Endometrial microvascular endothelial cells (primary cell): ENCODE data around the gene COG6. TPM values are rescaled to one million over a fixed set of nuclear protein-coding genes. Genes with fewer than 3 reads are reported as not detected.

Source experiments
- in situ Hi-C: cut with HindIII; loops from 2 replicates; pipeline ENCODE4 v1.10.0; 2017; ENCODE audit warnings: low sequenced_read_pairs, low pct_unique_long_range_greater_than_20kb; ENCODE audit errors: inconsistent ontology term
- total RNA-seq: library from RNA; depleted of rRNA; stranded (reverse); fragments of >200 nt; gene quantifications from one replicate; pipeline ENCODE4 v1.2.3, GENCODE V29; 2015; ENCODE audit errors: inconsistent ontology term

The COG6 gene
- total RNA-seq, 1 donor from 2014 or later, result 12.9 TPM

GRCh38 chr13:39751805-39752204 is 96.3 kb downstream of the COG6 start:
- in situ Hi-C loops, result no loop called here

- in situ Hi-C loops, result no loop called here
Observed at GRCh38 chr13:39760521-39760920, 105.1 kb downstream of the COG6 start.

GRCh38 chr13:39765801-39766463 is 110.5 kb downstream of the COG6 start:
- in situ Hi-C loops, result no loop called here

- in situ Hi-C loops, result no loop called here
Observed at GRCh38 chr13:39766464-39767158, 111.1 kb downstream of the COG6 start.

GRCh38 chr13:39767791-39768517 is 112.5 kb downstream of the COG6 start:
- in situ Hi-C loops, result no loop called here

GRCh38 chr13:39768962-39769361 is 113.5 kb downstream of the COG6 start:
- in situ Hi-C loops, result no loop called here

GRCh38 chr13:39770221-39771090 is 115.0 kb downstream of the COG6 start:
- in situ Hi-C loops, result no loop called here

GRCh38 chr13:39773833-39774232 is 118.4 kb downstream of the COG6 start:
- in situ Hi-C loops, result no loop called here

GRCh38 chr13:39776439-39776838 is 121.0 kb downstream of the COG6 start:
- in situ Hi-C loops, result no loop called here

GRCh38 chr13:39777021-39777420 is 121.6 kb downstream of the COG6 start:
- in situ Hi-C loops, result no loop called here

- in situ Hi-C loops, result no loop called here
Observed at GRCh38 chr13:39777527-39778061, 122.1 kb downstream of the COG6 start.

GRCh38 chr13:39779337-39780265 is 124.1 kb downstream of the COG6 start:
- in situ Hi-C loops, result no loop called here

- in situ Hi-C loops, result no loop called here
Observed at GRCh38 chr13:39780711-39781110, 125.2 kb downstream of the COG6 start.

- in situ Hi-C loops, result no loop called here
Observed at GRCh38 chr13:39781381-39781780, 125.9 kb downstream of the COG6 start.

GRCh38 chr13:39783051-39783450 is 127.6 kb downstream of the COG6 start:
- in situ Hi-C loops, result no loop called here

GRCh38 chr13:39784347-39784746 is 128.9 kb downstream of the COG6 start:
- in situ Hi-C loops, result no loop called here

GRCh38 chr13:39786091-39786490 is 130.6 kb downstream of the COG6 start:
- in situ Hi-C loops, result no loop called here

GRCh38 chr13:39787086-39787487 is 131.6 kb downstream of the COG6 start:
- in situ Hi-C loops, result no loop called here
